Renal cortical epithelial cell (primary cell): ENCODE data around the gene PNPT1. TPM values are rescaled to one million over a fixed set of nuclear protein-coding genes. Genes with fewer than 3 reads are reported as not detected.
"Not testable (repeated sequence)": the region's sequence is repeated elsewhere in the genome, so short reads cannot be mapped to it uniquely, and the experiment has no call there.

Experiments used
- DNase-seq: peaks from one replicate; pipeline ENCODE4 v3.0.0-alpha.2; 2011; ENCODE audit warnings: low read depth
- total RNA-seq: library from RNA; depleted of rRNA; stranded (reverse); fragments of >200 nt; gene quantifications from 2 replicates; pipeline ENCODE4 v1.2.3, GENCODE V29; 2014

Gene PNPT1
- total RNA-seq, 1 donor from 2014 or later, result 26.5 TPM

GRCh38 chr2:55596795-55597194 lies 96.8 kb downstream of the PNPT1 start:
- not testable (repeated sequence) for DNase-seq

DNA sequence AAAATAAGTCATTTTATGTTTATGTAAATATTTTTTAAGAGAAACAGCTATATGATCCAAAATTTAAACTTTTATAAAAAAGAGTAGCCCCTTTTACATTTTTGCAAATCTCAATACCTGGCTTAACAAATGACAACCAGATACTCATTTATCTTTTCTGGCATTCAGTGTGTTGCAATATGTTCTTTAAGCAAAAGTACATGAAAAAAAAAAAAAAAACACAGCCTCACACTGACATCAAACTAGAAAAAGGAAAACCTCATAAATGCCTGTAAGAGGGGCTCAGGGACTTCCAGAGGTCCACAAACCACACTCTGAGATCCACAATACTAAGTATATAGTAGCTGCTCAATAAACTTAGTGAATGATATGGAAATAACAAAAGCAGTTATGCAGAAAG lies 98.1 kb downstream of the PNPT1 start:
- no peak for DNase-seq

GRCh38 chr2:55592130-55592529 lies 101.5 kb downstream of the PNPT1 start:
- no peak for DNase-seq

- DNase-seq, result peak; percentile 80
These were observed 102.7 kb downstream of the PNPT1 start for GRCh38 chr2:55590810-55591440.

GRCh38 chr2:55585451-55586080 lies 108.1 kb downstream of the PNPT1 start:
- peak; percentile 82 for DNase-seq

Other genes starting within 250 kb of the PNPT1 start
- gene CFAP36, start 174.1 kb downstream of the PNPT1 start, total RNA-seq, result 24.3 and 47.3 TPM in 2 replicates
- 38.2 and 74.5 TPM in 2 replicates for gene PPP4R3B, start 76.2 kb downstream of the PNPT1 start, total RNA-seq
- gene EFEMP1, start 229.9 kb upstream of the PNPT1 start, total RNA-seq, result 155 and 330 TPM in 2 replicates